Activated naive CD4-positive, alpha-beta T cell treated with anti-CD3 and anti-CD28 coated beads for 36 hours (primary cell): ENCODE data around the gene ALOXE3. TPM values are rescaled to one million over a fixed set of nuclear protein-coding genes. Genes with fewer than 3 reads are reported as not detected.

Experiments used
- CTCF ChIA-PET: fragments of 350-600 bp; sonication (Branson Sonifier 250); formaldehyde crosslinking; loops from one replicate; lab custom pipeline; 2021; ENCODE audit warnings: antibody characterized with exemption; lab: Charles Lee
- DNase-seq: peaks from one replicate; pipeline ENCODE4 v3.0.0-alpha.2; 2020
- H3K27ac Mint-ChIP-seq: one replicate; pipeline ENCODE4 v1.8.0; 2021; ENCODE audit warnings: mild to moderate bottlenecking, mixed read lengths
- H3K27me3 Mint-ChIP-seq: one replicate; pipeline ENCODE4 v1.8.0; 2021; ENCODE audit warnings: low read depth, mixed read lengths
- H3K36me3 Mint-ChIP-seq: one replicate; pipeline ENCODE4 v1.8.0; 2021; ENCODE audit warnings: low read depth, mixed read lengths
- H3K4me1 Mint-ChIP-seq: one replicate; pipeline ENCODE4 v1.8.0; 2021; ENCODE audit warnings: low read depth, mixed read lengths
- H3K4me3 Mint-ChIP-seq: one replicate; pipeline ENCODE4 v1.8.0; 2021; ENCODE audit warnings: mild to moderate bottlenecking, moderate library complexity, mixed read lengths
- H3K9me3 Mint-ChIP-seq: one replicate; pipeline ENCODE4 v1.8.0; 2021; ENCODE audit warnings: mixed read lengths
- intact Hi-C: fragments of 100-400 bp; cut with micrococcal nuclease; formaldehyde crosslinking; loops from one replicate; pipeline ENCODE4 v1.15.1; 2023
- total RNA-seq, 2 experiments: library from RNA; stranded (reverse); gene quantifications; one replicate each; pipeline ENCODE4 v1.2.3, GENCODE V29; 2021

ALOXE3 gene
- total RNA-seq, 2 experiments from 2014 or later: not detected

DNA sequence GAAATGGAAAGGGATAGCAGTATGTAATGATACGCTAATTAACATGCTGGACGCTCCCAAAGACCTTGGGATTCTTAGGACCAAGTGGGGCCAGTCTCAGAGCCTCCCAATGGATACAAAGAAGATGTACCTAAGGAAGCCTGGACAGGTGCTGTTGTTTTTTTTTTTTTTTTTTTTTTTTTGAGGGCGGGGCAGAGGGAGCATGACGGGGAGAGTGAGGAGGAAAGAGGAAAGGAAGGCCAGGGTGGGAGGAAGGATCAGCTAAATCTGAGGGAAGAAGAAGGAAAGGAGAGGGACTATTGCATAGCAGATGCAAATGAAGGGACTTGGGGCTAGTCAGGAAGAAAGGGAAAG is 41.9 kb upstream of the ALOXE3 start:
- DNase-seq: no peak
- CTCF ChIA-PET: interaction anchor here (0.6 to 5.4 kb wide), 3 partner anchors 13 to 66 kb away, joined by 5 to 48 read pairs (median 6); no protein-coding TSS in a partner anchor
- intact Hi-C loops: no loop called here
- no peaks in the 10 kb centered on the region for H3K27me3 Mint-ChIP-seq
- no peaks in the 10 kb centered on the region for H3K9me3 Mint-ChIP-seq
- H3K4me1 Mint-ChIP-seq: peaks cover 59% of the 10 kb centered on the region
- H3K4me3 Mint-ChIP-seq: no peak overlapping the region
- peak overlapping the region; percentile 88 for H3K27ac Mint-ChIP-seq
- peaks cover 14% of the 10 kb centered on the region for H3K36me3 Mint-ChIP-seq

DNA sequence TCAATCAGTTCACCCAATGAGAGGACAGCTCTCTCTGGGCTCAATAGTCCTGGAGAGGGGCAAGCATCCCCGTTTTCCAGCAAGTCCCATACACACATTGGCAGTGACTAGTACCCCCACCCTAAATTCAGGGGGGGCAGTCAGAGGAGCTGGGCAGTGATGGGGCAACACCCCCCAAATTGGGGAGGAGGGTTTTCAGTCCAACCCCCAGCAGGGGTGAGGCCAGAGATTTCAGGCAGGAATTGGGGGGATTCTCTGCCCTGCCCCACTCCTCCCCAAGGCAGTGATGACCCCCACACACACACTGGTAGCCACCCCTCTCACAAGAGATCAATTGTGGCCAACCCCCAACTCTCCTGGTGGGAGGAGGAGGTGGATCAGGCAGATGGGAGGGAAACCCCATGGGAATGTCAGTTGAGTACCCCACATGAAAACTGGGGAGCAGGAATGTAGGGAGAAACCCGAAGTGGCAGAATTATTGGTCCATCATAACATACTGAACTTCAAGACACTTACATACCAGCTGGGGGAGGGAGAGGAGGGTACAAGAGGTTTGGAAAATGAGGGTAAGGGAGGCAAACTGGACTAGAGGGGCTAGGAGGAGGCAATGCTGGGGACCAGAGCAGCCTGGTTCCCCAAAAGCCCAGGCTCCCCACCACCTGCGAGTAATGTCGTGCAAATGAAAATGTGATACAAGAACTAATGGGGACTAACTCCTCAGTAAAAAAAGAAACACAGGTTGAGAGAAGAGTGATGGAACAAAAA is 41.3 kb upstream of the ALOXE3 start:
- no peak for DNase-seq
- H3K36me3 Mint-ChIP-seq: peaks cover 14% of the 10 kb centered on the region
- intact Hi-C loops: loop anchor here (5.0 to 10.0 kb wide), 3 partner anchors 77 to 675 kb away; partner anchors contain the start of genes FXR2, POLR2A and SLC35G6
- H3K27me3 Mint-ChIP-seq: no peaks in the 10 kb centered on the region
- peaks cover 59% of the 10 kb centered on the region for H3K4me1 Mint-ChIP-seq
- peak overlapping the region; percentile 88 for H3K27ac Mint-ChIP-seq
- peak overlapping the region; percentile 47 for H3K4me3 Mint-ChIP-seq
- CTCF ChIA-PET: interaction anchor here (0.7 to 5.4 kb wide), 7 partner anchors 11 to 37 kb away, joined by 3 to 48 read pairs (median 4); partner anchors contain the start of gene HES7
- no peaks in the 10 kb centered on the region for H3K9me3 Mint-ChIP-seq

DNA sequence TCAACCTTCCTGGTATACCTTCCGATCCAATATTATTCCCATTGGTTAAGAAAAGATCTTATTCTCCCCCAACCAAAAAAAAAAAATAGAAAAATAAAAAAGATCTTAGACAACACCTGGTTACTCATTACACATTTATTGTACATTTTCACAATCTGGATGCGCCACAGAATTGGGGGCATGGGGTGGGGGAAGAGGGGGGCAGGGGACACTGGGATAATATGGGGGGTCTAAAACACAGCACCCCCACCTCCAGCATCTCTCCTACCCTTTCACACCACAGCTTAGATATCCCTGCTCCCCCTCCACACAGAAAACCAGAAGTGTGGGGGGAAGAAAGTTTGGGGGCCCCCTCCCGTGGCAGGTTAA is 40.7 kb upstream of the ALOXE3 start:
- Mint-ChIP-seq H3K9me3 (no peaks in the 10 kb centered on the region), H3K27me3 (no peaks in the 10 kb centered on the region), H3K4me3 (no peak overlapping the region), H3K36me3 (peaks cover 14% of the 10 kb centered on the region), H3K27ac (peak overlapping the region; percentile 93), H3K4me1 (peaks cover 59% of the 10 kb centered on the region)
- DNase-seq: no peak
- CTCF ChIA-PET: interaction anchor here (0.7 to 5.4 kb wide), 10 partner anchors 8 to 65 kb away, joined by 3 to 48 read pairs (median 4); partner anchors contain the start of gene HES7
- intact Hi-C loops: loop anchor here (5.0 to 10.0 kb wide), 3 partner anchors 77 to 674 kb away; partner anchors contain the start of genes FXR2, POLR2A and SLC35G6

DNA sequence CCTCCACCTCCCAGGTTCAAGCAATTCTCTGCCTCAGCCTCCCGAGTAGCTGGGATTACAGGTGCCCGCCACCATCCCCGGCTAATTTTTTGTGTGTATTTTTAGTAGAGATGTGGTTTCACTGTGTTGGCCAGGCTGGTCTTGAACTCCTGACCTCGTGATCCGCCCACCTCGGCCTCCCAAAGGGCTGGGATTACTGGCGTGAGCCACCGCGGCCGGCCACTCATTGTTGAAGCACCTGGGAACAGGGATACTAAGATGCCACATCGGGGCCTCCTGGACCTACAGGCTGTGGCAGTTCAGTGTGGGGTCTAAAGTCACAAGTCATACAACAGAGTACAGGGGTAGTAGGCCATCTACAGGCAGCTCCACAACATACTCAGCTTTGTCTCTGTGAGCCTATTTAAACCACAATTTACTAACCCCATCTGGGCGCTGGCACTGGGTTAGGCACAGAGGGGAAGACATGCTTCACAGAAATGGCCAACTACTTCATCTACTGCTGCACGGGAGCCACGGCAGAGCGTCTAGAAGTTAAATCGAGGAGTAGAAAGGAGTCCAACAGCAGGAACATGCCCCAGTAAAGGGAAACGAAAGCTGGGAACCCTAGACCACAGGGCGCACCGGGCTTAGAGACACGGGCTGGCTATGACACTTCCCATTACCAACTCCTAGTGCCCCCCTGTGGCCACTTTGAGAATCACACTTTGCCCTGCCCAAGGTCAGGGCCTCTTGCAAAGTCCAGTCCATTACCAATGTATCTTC is 40.1 kb upstream of the ALOXE3 start:
- Mint-ChIP-seq H3K27ac (peak overlapping the region; percentile 93), H3K36me3 (peaks cover 14% of the 10 kb centered on the region), H3K9me3 (no peaks in the 10 kb centered on the region), H3K4me3 (peak overlapping the region; percentile 57), H3K4me1 (peaks cover 57% of the 10 kb centered on the region), H3K27me3 (no peaks in the 10 kb centered on the region)
- intact Hi-C loops: loop anchor here (1.0 to 10.0 kb wide), 4 partner anchors 64 to 674 kb away; partner anchors contain the start of genes FXR2, POLR2A and SLC35G6
- peak; percentile 95 for DNase-seq
- CTCF ChIA-PET: interaction anchor here (0.6 to 5.4 kb wide), 12 partner anchors 8 to 120 kb away, joined by 3 to 48 read pairs (median 3); partner anchors contain the start of gene HES7

DNA sequence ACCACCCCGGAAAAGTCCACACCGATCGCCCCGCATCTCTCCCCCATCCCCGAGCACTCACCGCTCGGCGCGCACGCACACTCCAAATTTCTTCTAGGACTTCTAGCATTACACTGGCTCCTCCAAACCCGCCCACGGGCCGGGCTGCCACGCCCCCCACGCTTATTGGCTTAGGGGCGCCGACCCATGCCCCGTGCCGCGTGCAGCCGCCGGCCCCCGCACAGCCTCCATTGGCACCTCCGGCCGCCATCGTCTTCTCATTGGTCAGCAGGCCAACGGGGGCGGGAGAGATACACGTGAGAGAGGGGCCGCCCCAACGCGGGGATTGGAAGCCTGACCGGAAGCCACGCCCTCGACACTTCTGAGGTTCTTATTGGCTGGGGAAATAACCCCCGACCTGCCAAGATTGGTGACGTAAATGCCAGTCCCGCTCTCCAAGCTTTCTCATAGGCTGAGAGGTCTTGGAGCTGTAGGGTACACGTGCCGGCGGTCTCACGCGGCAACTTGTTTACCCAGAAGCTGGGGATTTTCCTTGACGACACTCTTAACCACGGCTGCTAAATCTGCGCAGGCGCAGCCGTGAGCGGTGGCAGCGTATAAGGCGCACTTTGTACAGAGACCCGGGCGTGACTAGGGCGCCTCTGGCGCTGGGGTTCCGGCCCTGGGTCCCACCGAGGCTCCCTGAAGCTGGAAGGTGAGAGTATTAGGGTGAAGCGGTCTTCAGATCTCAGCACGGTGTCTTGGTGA is 38.1 kb upstream of the ALOXE3 start:
- intact Hi-C loops: loop anchor here (1.0 to 10.0 kb wide), 11 partner anchors 8 to 672 kb away; partner anchors contain the start of genes CNTROB, FXR2, HES7 and POLR2A

DNA sequence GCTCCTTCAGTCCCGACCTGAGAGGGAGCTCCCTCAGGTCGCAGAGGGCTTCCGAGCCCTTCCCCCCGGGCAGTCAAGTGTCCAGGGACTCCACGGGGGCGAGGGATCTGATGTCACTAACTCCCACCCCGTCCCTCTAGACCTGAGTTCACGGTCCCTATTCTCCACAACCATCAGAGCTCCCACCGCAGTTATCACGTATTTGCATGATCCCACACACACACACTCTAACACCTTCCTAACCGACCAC is 37.6 kb upstream of the ALOXE3 start:
- peaks cover 4% of the 10 kb centered on the region for H3K36me3 Mint-ChIP-seq
- intact Hi-C loops: loop anchor here (1.0 to 10.0 kb wide), 11 partner anchors 8 to 671 kb away; partner anchors contain the start of genes CNTROB, FXR2, HES7 and POLR2A
- H3K4me3 Mint-ChIP-seq: no peak overlapping the region
- H3K27ac Mint-ChIP-seq: no peak overlapping the region
- H3K9me3 Mint-ChIP-seq: no peaks in the 10 kb centered on the region
- peaks cover 57% of the 10 kb centered on the region for H3K4me1 Mint-ChIP-seq
- no peak for DNase-seq
- CTCF ChIA-PET: interaction anchor here (0.6 to 5.4 kb wide), 4 partner anchors 9 to 36 kb away, joined by 3 to 48 read pairs (median 4); no protein-coding TSS in a partner anchor
- no peaks in the 10 kb centered on the region for H3K27me3 Mint-ChIP-seq

More for the DNA sequence above, 38.1 kb upstream of the ALOXE3 start:
- Mint-ChIP-seq H3K9me3 (no peaks in the 10 kb centered on the region), H3K27me3 (no peaks in the 10 kb centered on the region), H3K36me3 (peaks cover 8% of the 10 kb centered on the region), H3K4me3 (no peak overlapping the region), H3K27ac (no peak overlapping the region), H3K4me1 (peaks cover 62% of the 10 kb centered on the region)
- peak; percentile 100 for DNase-seq
- CTCF ChIA-PET: interaction anchor here (0.6 to 5.4 kb wide), 8 partner anchors 10 to 83 kb away, joined by 3 to 48 read pairs (median 3); no protein-coding TSS in a partner anchor

DNA sequence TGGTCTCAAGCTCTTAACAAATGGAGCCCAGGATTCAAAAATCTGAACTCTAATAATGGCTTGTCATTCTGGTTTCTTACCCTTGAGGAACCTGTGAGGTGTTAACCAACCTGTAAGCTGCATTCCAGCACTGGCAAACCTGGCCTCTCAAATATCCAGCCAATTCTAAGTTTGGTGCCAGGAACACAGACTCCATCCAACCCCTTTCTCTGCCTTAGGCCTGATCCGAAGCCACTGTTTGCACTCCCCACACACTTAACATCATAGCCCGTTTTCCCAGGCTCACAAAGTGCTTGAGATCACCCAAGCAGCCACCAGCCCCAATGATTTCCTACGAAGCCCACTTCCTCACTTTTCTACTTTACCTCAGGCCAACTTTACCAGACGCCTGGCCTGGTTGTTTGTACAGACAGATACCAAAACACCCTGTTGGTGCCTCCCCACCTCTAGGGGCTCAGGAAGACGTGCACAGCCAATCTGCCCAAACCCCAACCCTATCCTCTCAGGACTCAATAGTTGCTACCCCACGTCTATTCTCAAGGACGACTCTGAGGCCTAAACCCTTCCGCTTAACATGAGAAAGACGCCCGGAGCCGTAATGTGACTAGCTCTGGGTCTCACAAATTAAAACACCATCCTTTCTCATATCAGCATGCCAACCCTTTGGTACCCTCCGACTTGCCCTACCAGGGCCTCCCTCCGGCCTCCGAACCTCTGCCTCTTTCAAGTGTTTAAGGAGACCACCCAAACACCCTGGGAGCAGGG is 37.1 kb upstream of the ALOXE3 start:
- no peak for DNase-seq
- intact Hi-C loops: loop anchor here (5.0 to 10.0 kb wide), 3 partner anchors 73 to 671 kb away; partner anchors contain the start of genes FXR2, POLR2A and SLC35G6
- Mint-ChIP-seq H3K4me3 (no peak overlapping the region), H3K36me3 (peaks cover 2% of the 10 kb centered on the region), H3K4me1 (peaks cover 55% of the 10 kb centered on the region), H3K27me3 (no peaks in the 10 kb centered on the region), H3K9me3 (no peaks in the 10 kb centered on the region), H3K27ac (no peak overlapping the region)
- CTCF ChIA-PET: interaction anchor here (0.6 to 5.4 kb wide), 4 partner anchors 9 to 35 kb away, joined by 3 to 48 read pairs (median 4); no protein-coding TSS in a partner anchor

DNA sequence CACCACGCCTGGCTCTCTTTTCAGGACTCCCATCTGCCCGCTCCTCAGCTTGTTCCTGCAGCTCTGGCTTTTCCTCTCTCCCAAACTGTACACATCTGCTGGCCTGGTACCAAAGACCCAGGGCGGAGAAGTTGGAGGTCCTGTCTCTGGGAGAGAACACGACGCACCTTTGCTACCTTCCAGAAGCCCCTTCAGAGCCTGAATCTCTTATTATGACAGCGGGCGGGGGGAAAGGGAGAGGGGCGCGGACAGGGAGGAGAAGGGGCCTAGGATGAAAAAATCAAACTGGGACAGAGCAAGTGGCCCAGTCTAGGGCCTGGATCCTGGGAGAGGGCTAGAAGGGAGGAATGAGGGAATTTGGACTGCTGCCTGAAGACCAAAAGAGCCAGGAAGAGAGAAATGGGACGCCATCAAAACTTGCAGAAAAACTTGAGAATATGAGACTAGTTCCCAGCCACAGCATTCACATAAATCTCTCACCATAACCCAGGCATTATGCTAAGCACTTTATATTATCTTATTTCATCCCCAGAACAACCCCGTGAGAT is 36.4 kb upstream of the ALOXE3 start:
- H3K27ac Mint-ChIP-seq: no peak overlapping the region
- H3K4me1 Mint-ChIP-seq: peaks cover 51% of the 10 kb centered on the region
- H3K9me3 Mint-ChIP-seq: no peaks in the 10 kb centered on the region
- no peaks in the 10 kb centered on the region for H3K36me3 Mint-ChIP-seq
- CTCF ChIA-PET: interaction anchor here (0.6 to 1.6 kb wide), 3 partner anchors 15 to 36 kb away, joined by 3 to 6 read pairs (median 4); no protein-coding TSS in a partner anchor
- DNase-seq: no peak
- intact Hi-C loops: loop anchor here (5.0 to 10.0 kb wide), 3 partner anchors 72 to 670 kb away; partner anchors contain the start of genes FXR2, POLR2A and SLC35G6
- no peaks in the 10 kb centered on the region for H3K27me3 Mint-ChIP-seq
- no peak overlapping the region for H3K4me3 Mint-ChIP-seq

DNA sequence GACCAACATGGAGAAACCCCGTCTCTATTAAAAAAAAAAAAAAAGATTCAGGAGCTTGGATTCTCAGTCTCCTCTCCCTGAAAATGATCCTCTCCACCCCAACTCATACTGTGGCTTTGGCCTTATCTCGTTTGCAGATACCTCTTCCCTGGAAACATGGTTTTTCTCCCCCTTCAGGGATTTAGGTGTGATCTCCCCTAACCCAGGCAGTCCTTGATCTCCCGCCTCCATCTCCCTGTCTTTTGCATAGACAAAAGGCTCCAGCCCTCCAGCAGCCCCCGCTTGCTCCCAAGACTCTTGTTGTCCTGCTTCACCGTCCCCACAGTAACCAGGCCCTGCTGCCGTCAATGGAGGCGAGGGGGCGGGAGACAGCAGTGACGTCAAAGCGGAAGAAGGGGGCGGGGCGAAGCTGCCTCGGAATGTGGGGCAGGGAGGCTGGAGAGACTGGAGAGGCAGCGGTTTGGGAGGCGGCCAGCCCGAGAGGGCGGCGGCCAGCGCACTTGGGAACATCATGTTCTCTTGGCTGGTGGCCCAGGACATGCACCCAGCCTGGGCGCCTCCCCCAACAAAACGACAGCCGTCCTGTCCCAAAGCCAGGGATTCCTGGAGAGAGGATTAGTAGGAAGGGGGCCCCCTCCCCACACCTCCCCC is 35.8 kb upstream of the ALOXE3 start:
- Mint-ChIP-seq H3K36me3 (peaks cover 3% of the 10 kb centered on the region), H3K4me1 (peaks cover 49% of the 10 kb centered on the region), H3K27ac (no peak overlapping the region), H3K27me3 (no peaks in the 10 kb centered on the region), H3K4me3 (no peak overlapping the region), H3K9me3 (no peaks in the 10 kb centered on the region)
- intact Hi-C loops: loop anchor here (2.0 to 10.0 kb wide), 3 partner anchors 311 to 669 kb away; partner anchors contain the start of genes FXR2, POLR2A and SLC35G6
- DNase-seq: peak; percentile 97
- CTCF ChIA-PET: interaction anchor here (0.6 to 1.6 kb wide), 3 partner anchors 15 to 35 kb away, joined by 3 to 6 read pairs (median 4); no protein-coding TSS in a partner anchor

DNA sequence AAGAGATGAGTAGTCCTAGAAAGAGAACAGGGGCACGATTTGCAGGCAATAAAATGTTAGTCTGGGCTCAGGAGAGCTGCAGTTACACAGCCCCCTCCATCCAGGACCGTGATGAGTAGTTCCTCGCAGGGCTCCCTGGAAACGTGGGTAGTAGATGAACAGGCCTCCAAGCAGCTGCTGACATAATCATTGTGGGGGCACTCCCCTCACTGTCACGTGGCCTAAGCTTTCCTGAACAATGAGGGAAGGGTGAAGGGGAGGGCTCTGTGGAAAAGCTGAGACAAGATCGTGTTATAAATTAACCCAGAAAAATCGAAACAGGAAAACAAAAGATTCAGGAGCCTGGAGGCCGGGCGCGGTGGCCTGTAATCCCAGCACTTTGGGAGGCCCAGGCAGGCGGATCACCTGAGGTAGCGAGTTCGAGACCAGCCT is 35.2 kb upstream of the ALOXE3 start:
- CTCF ChIA-PET: interaction anchor here (1.4 to 1.6 kb wide), 2 partner anchors 14 to 29 kb away, joined by 4 to 6 read pairs; no protein-coding TSS in a partner anchor

More for the DNA sequence above, 35.2 kb upstream of the ALOXE3 start:
- Mint-ChIP-seq H3K27ac (no peak overlapping the region), H3K4me3 (no peak overlapping the region), H3K36me3 (peaks cover 3% of the 10 kb centered on the region), H3K9me3 (no peaks in the 10 kb centered on the region), H3K4me1 (peaks cover 45% of the 10 kb centered on the region), H3K27me3 (no peaks in the 10 kb centered on the region)
- peak; percentile 88 for DNase-seq
- intact Hi-C loops: loop anchor here (2.0 to 10.0 kb wide), 3 partner anchors 311 to 669 kb away; partner anchors contain the start of genes FXR2, POLR2A and SLC35G6
